DMS53 treated with DMSO at 0.1 percent for 48 hours (cell line): ENCODE measurements around the gene GUSB.
"Not testable (repeated sequence)": the region's sequence is repeated elsewhere in the genome, so short reads cannot be mapped to it uniquely, and the experiment has no call there.

Experiments used
- DNase-seq: peaks from one replicate; lab custom pipeline; 2025; ENCODE audit not compliant: unreplicated experiment; lab: John Stamatoyannopoulos, UW

GUSB gene

GRCh38 chr7:65975814-65976445, 6.1 kb downstream of the GUSB start:
- no peak for DNase-seq

- DNase-seq, result no peak
These were observed 7.1 kb downstream of the GUSB start for GRCh38 chr7:65974876-65975275.

DNA sequence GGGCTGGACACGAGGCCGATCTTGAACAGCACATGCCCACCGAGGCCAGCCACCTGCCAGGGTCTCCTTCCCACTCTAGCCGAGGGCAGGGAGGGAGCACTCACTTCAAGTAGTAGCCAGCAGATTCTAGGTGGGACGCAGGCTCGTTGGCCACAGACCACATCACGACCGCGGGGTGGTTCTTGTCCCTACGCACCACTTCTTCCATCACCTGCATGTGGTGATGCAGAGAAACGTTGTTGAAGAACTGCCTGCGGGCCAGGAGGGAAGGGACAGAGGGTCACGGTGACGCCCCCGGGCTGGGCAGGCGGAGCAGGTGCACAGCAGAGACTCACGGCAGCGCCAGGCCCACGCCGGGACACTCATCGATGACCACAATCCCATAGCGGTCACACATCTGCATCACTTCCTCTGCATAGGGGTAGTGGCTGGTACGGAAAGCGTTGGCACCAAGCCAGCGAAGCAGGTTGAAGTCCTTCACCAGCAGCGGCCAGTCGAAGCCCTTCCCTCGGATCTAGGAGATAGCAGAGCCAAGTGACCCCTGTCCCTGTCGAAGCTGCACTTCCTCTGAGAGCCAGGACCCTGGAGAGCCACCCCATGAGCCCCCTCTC, 7.7 kb downstream of the GUSB start:
- no peak for DNase-seq

GRCh38 chr7:65972976-65973375, 9.0 kb downstream of the GUSB start:
- DNase-seq, result no peak

GRCh38 chr7:65971021-65971420, 11.0 kb downstream of the GUSB start:
- DNase-seq, result no peak

- no peak for DNase-seq
These were observed 13.5 kb downstream of the GUSB start for GRCh38 chr7:65968256-65969185.

GRCh38 chr7:65967361-65968155, 14.5 kb downstream of the GUSB start:
- DNase-seq, result no peak

DNA sequence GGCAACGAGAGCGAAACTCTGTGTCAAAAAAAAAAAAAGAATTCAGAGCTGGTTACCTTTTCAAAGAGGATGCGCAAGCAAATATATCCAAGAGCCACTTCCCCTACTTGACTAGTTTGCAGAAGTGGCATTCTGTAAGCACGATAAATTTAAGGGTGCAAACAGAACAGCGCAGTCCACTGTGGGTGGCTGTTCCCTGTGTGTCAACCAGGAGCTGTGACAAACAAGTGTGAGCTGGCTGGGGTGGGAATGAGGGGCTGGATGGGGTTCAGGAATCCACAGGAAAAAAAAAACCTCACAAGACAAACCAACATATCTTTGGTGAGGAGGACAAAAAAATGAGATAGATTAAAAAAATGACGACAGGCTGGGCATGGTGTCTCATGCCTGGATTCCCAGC, 15.9 kb downstream of the GUSB start:
- no peak for DNase-seq

DNA sequence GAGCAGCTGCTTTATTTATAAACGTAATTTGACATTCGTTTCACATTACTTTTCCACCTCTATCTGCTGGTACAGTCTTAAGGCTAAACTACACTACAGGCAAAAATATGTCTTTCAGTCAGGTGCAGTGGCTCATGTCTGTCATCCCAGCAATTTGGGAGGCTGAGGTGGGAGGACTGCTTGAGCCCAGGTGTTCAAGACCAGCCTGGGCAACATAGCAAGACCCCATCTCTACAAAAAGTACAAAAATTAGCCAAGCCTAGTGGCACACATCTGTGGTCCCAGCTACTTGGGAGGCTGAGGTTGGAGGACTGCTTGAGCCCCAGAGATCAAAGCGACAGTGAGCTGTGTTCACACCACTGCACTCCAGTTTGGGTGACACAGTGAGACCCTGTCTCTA, 17.3 kb downstream of the GUSB start:
- not testable (repeated sequence) for DNase-seq

DNA sequence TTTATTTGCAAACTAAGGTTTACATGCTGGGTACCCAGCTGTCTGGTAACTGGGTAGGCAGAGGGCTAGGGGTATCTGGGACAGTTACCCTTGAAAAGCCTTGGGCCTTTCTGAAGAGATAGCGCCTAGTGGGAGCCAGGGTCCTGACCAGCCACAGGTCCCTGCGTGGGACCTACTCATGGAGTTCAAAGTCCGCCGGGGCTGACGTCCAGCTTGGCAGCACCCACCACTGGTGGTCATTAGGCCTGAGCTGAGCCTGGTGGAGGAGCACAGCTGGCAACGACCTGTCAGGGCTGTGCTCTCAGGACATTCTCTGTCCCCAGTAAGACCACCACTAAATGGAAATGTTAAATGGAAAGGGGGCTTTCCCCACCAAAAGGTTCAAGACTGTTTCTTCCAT, 20.0 kb downstream of the GUSB start:
- DNase-seq, result no peak

GRCh38 chr7:65960351-65961074, 21.5 kb downstream of the GUSB start:
- DNase-seq, result no peak

GRCh38 chr7:65955718-65956117, 26.3 kb downstream of the GUSB start:
- DNase-seq, result no peak

DNA sequence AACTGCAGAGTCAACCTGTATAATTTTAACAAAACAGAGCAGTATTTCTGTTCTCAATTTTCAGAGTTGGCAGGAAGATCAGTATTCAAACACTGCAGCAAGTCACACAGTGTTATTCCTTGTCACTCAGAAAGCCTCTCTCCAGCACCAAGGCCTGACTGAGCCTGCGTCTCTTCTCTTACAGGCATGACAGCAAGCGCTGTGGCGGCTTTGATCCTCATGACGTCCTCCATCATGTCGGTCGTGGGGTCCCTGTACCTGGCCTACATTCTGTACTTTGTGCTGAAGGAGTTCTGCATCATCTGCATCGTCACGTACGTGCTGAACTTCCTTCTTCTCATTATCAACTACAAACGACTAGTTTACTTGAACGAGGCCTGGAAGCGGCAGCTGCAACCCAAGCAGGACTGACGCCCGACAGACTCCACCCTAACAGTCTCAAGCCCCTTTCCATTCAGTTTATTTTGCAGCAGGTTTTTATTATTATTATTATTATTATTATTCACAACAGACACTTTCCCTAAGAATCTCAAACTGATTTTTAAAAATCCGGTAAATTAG, 28.0 kb downstream of the GUSB start:
- no peak for DNase-seq

GRCh38 chr7:65953001-65953720, 28.9 kb downstream of the GUSB start:
- DNase-seq, result no peak

DNA sequence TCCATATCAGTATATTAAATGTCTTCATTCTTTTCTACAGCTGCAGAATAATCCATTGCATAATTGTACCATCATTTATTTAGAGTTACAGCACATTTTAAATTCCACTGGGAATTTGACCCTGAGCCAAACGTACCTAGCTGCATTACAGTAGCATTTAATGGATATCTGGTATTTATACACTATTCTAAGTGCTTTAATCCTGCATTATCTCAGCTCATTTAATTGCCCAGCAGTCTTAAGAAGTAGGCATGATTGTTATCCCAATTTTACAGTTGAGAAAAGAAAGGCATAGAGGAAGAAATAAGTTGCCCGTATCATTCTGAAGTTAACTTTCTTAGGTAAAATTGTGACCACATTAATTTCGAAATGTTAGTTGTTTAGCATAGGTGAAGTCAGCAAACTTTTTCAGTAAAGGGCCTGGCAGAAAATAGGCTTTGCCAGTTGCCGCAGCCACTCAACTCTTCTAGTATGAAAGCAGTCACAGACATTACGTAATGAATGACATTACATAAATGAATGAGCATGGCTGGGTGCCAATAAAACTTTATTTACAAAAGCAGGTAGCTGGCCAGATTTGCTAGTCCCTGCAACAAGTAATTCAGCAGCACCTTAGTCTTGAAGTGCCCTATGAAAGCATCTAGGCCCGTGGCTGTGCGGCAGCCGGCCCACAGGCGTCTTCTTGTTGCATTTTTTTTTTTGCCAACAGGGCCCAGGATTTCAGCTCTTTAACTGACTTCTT, 30.0 kb downstream of the GUSB start:
- no peak for DNase-seq

DNA sequence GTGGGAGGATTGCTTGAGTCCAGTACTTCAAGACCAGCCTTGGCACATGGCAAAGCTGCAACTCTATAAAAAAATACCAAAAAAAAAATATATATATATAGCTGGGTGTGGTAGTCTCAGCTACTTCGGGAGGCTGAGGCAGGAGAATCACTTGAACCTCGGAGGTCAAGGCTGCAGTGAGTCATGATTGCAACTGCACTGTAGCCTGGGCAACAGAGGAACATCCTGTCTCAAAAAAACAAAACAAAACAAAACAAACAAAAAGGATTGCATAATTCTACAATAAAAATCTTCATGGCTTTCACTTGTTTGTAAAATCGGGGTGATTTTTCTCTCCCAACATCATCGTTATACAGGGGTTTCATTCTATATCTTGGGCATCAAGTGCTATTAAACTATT, 35.1 kb downstream of the GUSB start:
- DNase-seq, result no peak

- not testable (repeated sequence) for DNase-seq
These were observed 36.2 kb downstream of the GUSB start for GRCh38 chr7:65945787-65946186.

GRCh38 chr7:65938336-65938895, 43.6 kb downstream of the GUSB start:
- DNase-seq, result no peak

DNA sequence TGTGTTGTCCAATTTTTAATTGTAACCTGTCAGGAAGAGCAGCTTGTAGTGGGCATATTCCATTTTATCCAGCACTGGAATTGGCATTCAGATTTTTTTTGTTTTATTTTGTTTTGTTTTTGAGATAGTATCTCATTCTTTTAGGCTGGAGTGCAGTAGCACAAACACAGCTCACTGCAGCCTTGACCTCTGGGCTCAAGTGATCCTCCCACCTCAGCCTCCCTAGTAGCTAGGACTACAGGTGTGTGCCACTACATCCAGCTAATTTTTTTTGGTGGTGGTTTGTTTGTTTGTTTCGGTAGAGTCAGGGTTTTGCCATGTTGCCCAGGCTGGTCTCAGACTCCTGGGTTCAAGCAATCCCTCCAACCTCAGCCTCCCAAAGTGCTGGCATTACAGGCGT, 44.7 kb downstream of the GUSB start:
- DNase-seq, result no peak
